Transverse colon (tissue), 4 donors: ENCODE measurements around the gene APMAP. TPM values are rescaled to one million over a fixed set of nuclear protein-coding genes. Genes with fewer than 3 reads are reported as not detected.

Experiments
- DNase-seq: peaks from one replicate; pipeline ENCODE4 v3.0.0-alpha.2; 2019
- H3K27ac ChIP-seq, 4 donors: fragments of 200-600 bp; sonication (generic); 2 replicates each; pipeline ENCODE4 v1.5.1; 2016 to 2018; ENCODE audit warnings: inconsistent platforms in 4 of 4
- H3K27me3 ChIP-seq: fragments of 200-600 bp; sonication (generic); 2 replicates; pipeline ENCODE4 v1.5.1; 2017; ENCODE audit warnings: inconsistent platforms
- H3K36me3 ChIP-seq, 4 donors: fragments of 200-600 bp; sonication (generic); 2 replicates each; pipeline ENCODE4 v1.5.1; 2017 to 2019; ENCODE audit warnings: inconsistent platforms in 4 of 4
- H3K4me1 ChIP-seq, 4 donors: fragments of 200-600 bp; sonication (generic); 2 replicates each; pipeline ENCODE4 v1.5.1; 2017 to 2020; ENCODE audit warnings: inconsistent platforms in 4 of 4
- H3K4me3 ChIP-seq, 4 donors: fragments of 200-600 bp; sonication (generic); 1 replicate in 1 of 4; 2 replicates in 3 of 4; pipeline versions ENCODE4 v1.5.1 to v1.6.1; 2017 to 2019; ENCODE audit warnings: inconsistent platforms in 4 of 4
- H3K9me3 ChIP-seq, 2 donors: fragments of 200-600 bp; sonication (generic); 2 replicates each; pipeline ENCODE4 v1.5.1; 2017 to 2019; ENCODE audit warnings: inconsistent platforms in 2 of 2
- EP300 ChIP-seq: sonication (generic); formaldehyde crosslinking; IDR thresholded peaks from one replicate; pipeline ENCODE4 v1.6.1; 2017; ENCODE audit warnings: antibody characterized with exemption, low read depth
- POLR2A ChIP-seq: fragments of 450-650 bp; IDR thresholded peaks from one replicate; pipeline ENCODE4 v1.6.1; 2016; ENCODE audit warnings: antibody characterized with exemption, mild to moderate bottlenecking, moderate library complexity
- POLR2AphosphoS5 ChIP-seq, 3 donors: sonication (generic); formaldehyde crosslinking; IDR thresholded peaks; one replicate each; pipeline ENCODE4 v1.6.1; 2016; ENCODE audit warnings: antibody characterized with exemption in 3 of 3
- WGBS, 2 donors: methylation state at CpG; one replicate each; pipeline ENCODE4 v1.1.5; 2018; ENCODE audit warnings: low coverage in 1 of 2; 5-methylcytosine and 5-hydroxymethylcytosine counted together
- in situ Hi-C, 4 donors: fragments of 200-750 bp; cut with MboI; loops; one replicate each; pipeline versions ENCODE4 v1.15.0 to v1.15.1; 2017; ENCODE audit warnings: low sequenced_read_pairs in 3 of 4, low pct_ligation_motif_present in 1 of 4, low pct_unique_long_range_greater_than_20kb in 1 of 4
- intact Hi-C: fragments of 100-400 bp; cut with DNase I; formaldehyde crosslinking; loops from one replicate; pipeline ENCODE4 v1.15.1; 2023; ENCODE audit warnings: low total_unique reads
- total RNA-seq, 4 donors: library from RNA; depleted of rRNA; stranded (reverse); fragments of >200 nt; gene quantifications; one replicate each; pipeline ENCODE4 v1.1.0, GENCODE V29; 2016
- TF ChIP-seq, protein P1 (sequence below), 5 experiments: fragments of 200-600 bp in 3 of 5; fragments of 450-650 bp in 2 of 5; sonication (generic) in 3 of 5; IDR thresholded peaks; 1 replicate in 2 of 5; 2 replicates in 3 of 5; pipeline ENCODE4 v1.5.1; 2016 to 2017; ENCODE audit warnings: antibody characterized with exemption in 5 of 5, inconsistent platforms in 3 of 5, mild to moderate bottlenecking in 2 of 5, moderate library complexity in 1 of 5

The APMAP gene
- total RNA-seq, 4 donors from 2014 or later = 14.9 to 88.6 (median 50.2) TPM

GRCh38 chr20:25011261-25011660, 18.7 kb upstream of the APMAP start:
- Histone ChIP-seq H3K27me3 (no peaks in the 10 kb centered on the region), H3K27ac (no peak overlapping the region), H3K4me1 (peaks cover 0 to 5% (median 0%) of the 10 kb centered on the region in 4 donors), H3K9me3 (no peaks in the 10 kb centered on the region), H3K36me3 (peaks cover 0 to 19% (median 8%) of the 10 kb centered on the region in 4 donors), H3K4me3 (no peak overlapping the region)
- no peak for TF ChIP-seq EP300
- TF ChIP-seq, protein P1, sequence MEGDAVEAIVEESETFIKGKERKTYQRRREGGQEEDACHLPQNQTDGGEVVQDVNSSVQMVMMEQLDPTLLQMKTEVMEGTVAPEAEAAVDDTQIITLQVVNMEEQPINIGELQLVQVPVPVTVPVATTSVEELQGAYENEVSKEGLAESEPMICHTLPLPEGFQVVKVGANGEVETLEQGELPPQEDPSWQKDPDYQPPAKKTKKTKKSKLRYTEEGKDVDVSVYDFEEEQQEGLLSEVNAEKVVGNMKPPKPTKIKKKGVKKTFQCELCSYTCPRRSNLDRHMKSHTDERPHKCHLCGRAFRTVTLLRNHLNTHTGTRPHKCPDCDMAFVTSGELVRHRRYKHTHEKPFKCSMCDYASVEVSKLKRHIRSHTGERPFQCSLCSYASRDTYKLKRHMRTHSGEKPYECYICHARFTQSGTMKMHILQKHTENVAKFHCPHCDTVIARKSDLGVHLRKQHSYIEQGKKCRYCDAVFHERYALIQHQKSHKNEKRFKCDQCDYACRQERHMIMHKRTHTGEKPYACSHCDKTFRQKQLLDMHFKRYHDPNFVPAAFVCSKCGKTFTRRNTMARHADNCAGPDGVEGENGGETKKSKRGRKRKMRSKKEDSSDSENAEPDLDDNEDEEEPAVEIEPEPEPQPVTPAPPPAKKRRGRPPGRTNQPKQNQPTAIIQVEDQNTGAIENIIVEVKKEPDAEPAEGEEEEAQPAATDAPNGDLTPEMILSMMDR (IDR thresholded peaks at IDR 0.05) = no peak
- TF ChIP-seq POLR2AphosphoS5 (IDR thresholded peaks at IDR 0.05) = no peak
- TF ChIP-seq POLR2A = no peak
- DNase-seq = no peak
- intact Hi-C loops (no loop called here), in situ Hi-C loops (loop anchor here in 1 of 4 donors (25.0 kb wide), 1 partner anchor 151 kb away; no protein-coding TSS in a partner anchor)
- WGBS, 2 donors = 89 to 95% methylated on average over 3 to 6 of the region's 6 CpGs

GRCh38 chr20:25009218-25010145, 16.9 kb upstream of the APMAP start:
- no peak overlapping the region for H3K4me3 ChIP-seq
- intact Hi-C loops = no loop called here
- peaks cover 0 to 14% (median 6%) of the 10 kb centered on the region in 4 donors for H3K4me1 ChIP-seq
- H3K9me3 ChIP-seq = no peaks in the 10 kb centered on the region
- H3K27ac ChIP-seq = peak overlapping the region in 1 of 4 donors; percentile 22
- no peaks in the 10 kb centered on the region for H3K27me3 ChIP-seq
- peak; percentile 5 for DNase-seq
- in situ Hi-C loops = loop anchor here in 1 of 4 donors (25.0 kb wide), 1 partner anchor 153 kb away; no protein-coding TSS in a partner anchor
- TF ChIP-seq, protein P1 (IDR thresholded peaks at IDR 0.05) = no peak
- no peak for TF ChIP-seq EP300
- TF ChIP-seq POLR2AphosphoS5 (IDR thresholded peaks at IDR 0.05) = no peak
- TF ChIP-seq POLR2A = no peak
- peaks cover 0 to 19% (median 7%) of the 10 kb centered on the region in 4 donors for H3K36me3 ChIP-seq
- WGBS, 2 donors = 82 to 100% methylated on average over 2 to 10 of the region's 10 CpGs

DNA sequence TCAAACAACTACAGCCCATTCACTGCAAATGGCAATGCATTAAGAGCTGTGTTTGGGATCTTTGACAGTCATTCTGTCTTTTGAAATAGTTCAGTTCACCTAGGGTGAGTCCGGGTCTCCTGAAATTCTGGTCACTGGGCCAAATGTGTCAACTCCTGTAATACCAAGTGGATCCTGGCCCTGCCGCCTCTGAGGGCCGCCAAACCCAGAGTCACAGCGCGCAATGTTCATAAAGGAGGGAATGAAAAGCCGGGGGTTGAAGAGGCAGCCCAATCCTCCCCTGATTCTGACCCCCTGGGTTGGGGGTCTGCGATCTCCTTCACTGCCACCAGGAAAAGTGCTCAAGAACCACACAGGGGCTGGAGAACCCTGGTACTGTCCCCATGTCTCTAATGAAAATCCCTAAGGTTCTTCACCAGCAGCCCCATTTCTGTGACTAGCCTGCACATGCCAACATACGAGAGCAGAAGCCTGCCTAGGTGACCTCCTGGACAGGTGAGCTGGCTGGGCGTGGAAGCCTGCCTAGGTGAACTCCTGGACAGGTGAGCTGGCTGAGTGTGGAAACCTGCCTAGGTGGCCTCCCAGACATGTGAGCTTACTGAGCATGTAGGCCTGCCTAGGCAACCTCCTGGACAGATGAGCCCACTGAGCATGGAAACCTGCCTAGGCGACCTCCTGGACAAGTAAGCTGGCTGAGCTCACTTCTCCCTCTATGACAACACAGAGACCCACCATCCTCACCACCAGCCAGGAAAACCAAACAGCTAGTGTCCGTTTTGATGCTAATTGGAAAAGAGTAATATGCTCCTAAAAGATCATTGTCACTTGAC, 16.1 kb upstream of the APMAP start:
- H3K27ac ChIP-seq = no peak overlapping the region
- no peaks in the 10 kb centered on the region for H3K27me3 ChIP-seq
- H3K4me3 ChIP-seq = no peak overlapping the region
- no peaks in the 10 kb centered on the region for H3K9me3 ChIP-seq
- no peak for TF ChIP-seq POLR2AphosphoS5 (IDR thresholded peaks at IDR 0.05)
- TF ChIP-seq EP300 = no peak
- TF ChIP-seq, protein P1 (IDR thresholded peaks at IDR 0.05) = no peak
- no peak for TF ChIP-seq POLR2A
- in situ Hi-C loops = loop anchor here in 1 of 4 donors (25.0 kb wide), 1 partner anchor 154 kb away; no protein-coding TSS in a partner anchor
- 90 to 95% methylated on average over 6 to 11 of the region's 11 CpGs for WGBS, 2 donors
- intact Hi-C loops = no loop called here
- DNase-seq = no peak
- H3K36me3 ChIP-seq = peaks cover 0 to 17% (median 8%) of the 10 kb centered on the region in 4 donors
- H3K4me1 ChIP-seq = peaks cover 0 to 14% (median 6%) of the 10 kb centered on the region in 4 donors
